NCI-H1092 treated with DMSO at 0.1 percent for 48 hours (cell line): Measurements from ENCODE around the gene SPARC.
"Not testable (repeated sequence)": the region's sequence is repeated elsewhere in the genome, so short reads cannot be mapped to it uniquely, and the experiment has no call there.

ENCODE experiments used
- DNase-seq: peaks from one replicate; lab custom pipeline; 2025; lab: John Stamatoyannopoulos, UW

Gene SPARC

GRCh38 chr5:151686674-151687407 is at the start of gene SPARC:
Gene SPARC (minus strand): TSS chr5:151686915. CDS start chr5:151676188, 10,727 bp downstream.
- no peak for DNase-seq

- DNase-seq: no peak
Observed at GRCh38 chr5:151735646-151736045, 48.9 kb upstream of the SPARC start.

- no peak for DNase-seq
Observed at GRCh38 chr5:151734064-151734408, 47.3 kb upstream of the SPARC start.

- no peak for DNase-seq
Observed at GRCh38 chr5:151733358-151734063, 46.8 kb upstream of the SPARC start.

GRCh38 chr5:151730381-151730780 is 43.7 kb upstream of the SPARC start:
- no peak for DNase-seq

- DNase-seq: not testable (repeated sequence)
Observed at GRCh38 chr5:151729597-151729996, 42.9 kb upstream of the SPARC start.

GRCh38 chr5:151724360-151724759 is 37.6 kb upstream of the SPARC start:
- no peak for DNase-seq

- DNase-seq: no peak
Observed at GRCh38 chr5:151722546-151722945, 35.8 kb upstream of the SPARC start.

GRCh38 chr5:151721812-151722391 is 35.2 kb upstream of the SPARC start:
- DNase-seq: no peak

- no peak for DNase-seq
Observed at GRCh38 chr5:151721087-151721646, 34.5 kb upstream of the SPARC start.

- DNase-seq: no peak
Observed at GRCh38 chr5:151720215-151720614, 33.5 kb upstream of the SPARC start.

GRCh38 chr5:151719228-151720000 is 32.7 kb upstream of the SPARC start:
- DNase-seq: no peak

- no peak for DNase-seq
Observed at GRCh38 chr5:151718646-151719045, 31.9 kb upstream of the SPARC start.

GRCh38 chr5:151718153-151718552 is 31.4 kb upstream of the SPARC start:
- DNase-seq: no peak

GRCh38 chr5:151717416-151717815 is 30.7 kb upstream of the SPARC start:
- DNase-seq: no peak

GRCh38 chr5:151709109-151709735 is 22.5 kb upstream of the SPARC start:
- DNase-seq: no peak

GRCh38 chr5:151708126-151708525 is 21.4 kb upstream of the SPARC start:
- no peak for DNase-seq

GRCh38 chr5:151707567-151707966 is 20.9 kb upstream of the SPARC start:
- DNase-seq: no peak

- no peak for DNase-seq
Observed at GRCh38 chr5:151706906-151707305, 20.2 kb upstream of the SPARC start.

- no peak for DNase-seq
Observed at GRCh38 chr5:151703780-151704179, 17.1 kb upstream of the SPARC start.

- DNase-seq: peak; percentile 4
Observed at GRCh38 chr5:151703227-151703626, 16.5 kb upstream of the SPARC start.

GRCh38 chr5:151700820-151701219 is 14.1 kb upstream of the SPARC start:
- no peak for DNase-seq
